Memory B cell (primary cell): ENCODE measurements around the gene EYA4.

ENCODE experiments used
- ATAC-seq: fragments of 150-1000 bp; cut with Tn5 transposase; 2 replicates; pipeline ENCODE4 v1.10.0; 2021; ENCODE audit warnings: low read depth, mild to moderate bottlenecking, moderate library complexity
- DNase-seq, 2 donors: peaks; one replicate each; pipeline ENCODE4 v3.0.0; 2022; ENCODE audit warnings: low spot score in 2 of 2
- H3K27ac Mint-ChIP-seq: one replicate; pipeline ENCODE4 v1.8.0; 2022; ENCODE audit warnings: mild to moderate bottlenecking, moderate library complexity, mixed read lengths
- H3K27me3 Mint-ChIP-seq: one replicate; pipeline ENCODE4 v1.8.0; 2022; ENCODE audit warnings: mixed read lengths
- H3K36me3 Mint-ChIP-seq: one replicate; pipeline ENCODE4 v1.8.0; 2022; ENCODE audit warnings: mild to moderate bottlenecking, mixed read lengths
- H3K4me1 Mint-ChIP-seq: one replicate; pipeline ENCODE4 v1.8.0; 2022; ENCODE audit warnings: mixed read lengths
- H3K4me3 Mint-ChIP-seq: one replicate; pipeline ENCODE4 v1.8.0; 2022; ENCODE audit warnings: mild to moderate bottlenecking, moderate library complexity, mixed read lengths
- H3K9me3 Mint-ChIP-seq: one replicate; pipeline ENCODE4 v1.8.0; 2022; ENCODE audit warnings: mixed read lengths

Gene EYA4

GRCh38 chr6:133227344-133227743 lies 13.8 kb upstream of the EYA4 start:
- Mint-ChIP-seq H3K9me3 (peaks cover 2% of the 10 kb centered on the region), H3K36me3 (no peaks in the 10 kb centered on the region), H3K4me3 (no peak overlapping the region), H3K4me1 (no peaks in the 10 kb centered on the region), H3K27ac (no peak overlapping the region), H3K27me3 (no peaks in the 10 kb centered on the region)
- DNase-seq (no peak), ATAC-seq (no peak)

- no peak overlapping the region for H3K4me3 Mint-ChIP-seq
- peaks cover 8% of the 10 kb centered on the region for H3K9me3 Mint-ChIP-seq
- ATAC-seq, result no peak
- H3K27ac Mint-ChIP-seq, result no peak overlapping the region
- H3K27me3 Mint-ChIP-seq, result no peaks in the 10 kb centered on the region
- H3K4me1 Mint-ChIP-seq, result no peaks in the 10 kb centered on the region
- no peaks in the 10 kb centered on the region for H3K36me3 Mint-ChIP-seq
- DNase-seq, result no peak
Observed at GRCh38 chr6:133230052-133230451, 11.1 kb upstream of the EYA4 start.

GRCh38 chr6:133235221-133235620 lies 5.9 kb upstream of the EYA4 start:
- Mint-ChIP-seq H3K27me3 (peaks cover 6% of the 10 kb centered on the region), H3K36me3 (no peaks in the 10 kb centered on the region), H3K27ac (no peak overlapping the region), H3K9me3 (peaks cover 8% of the 10 kb centered on the region), H3K4me1 (no peaks in the 10 kb centered on the region), H3K4me3 (no peak overlapping the region)
- no peak for DNase-seq
- ATAC-seq, result no peak

GRCh38 chr6:133236932-133237331 lies 4.2 kb upstream of the EYA4 start:
- peaks cover 6% of the 10 kb centered on the region for H3K9me3 Mint-ChIP-seq

GRCh38 chr6:133240511-133241085 lies 559 bp upstream of the EYA4 start:
- ATAC-seq (no peak), DNase-seq (no peak)
- Mint-ChIP-seq H3K9me3 (no peaks in the 10 kb centered on the region), H3K36me3 (no peaks in the 10 kb centered on the region), H3K4me1 (peaks cover 14% of the 10 kb centered on the region), H3K27ac (no peak overlapping the region), H3K27me3 (peaks cover 16% of the 10 kb centered on the region), H3K4me3 (peak overlapping the region; percentile 5)

More at GRCh38 chr6:133236932-133237331, 4.2 kb upstream of the EYA4 start:
- DNase-seq (no peak), ATAC-seq (no peak)
- H3K4me1 Mint-ChIP-seq, result peaks cover under 1% of the 10 kb centered on the region
- no peak overlapping the region for H3K4me3 Mint-ChIP-seq
- no peaks in the 10 kb centered on the region for H3K36me3 Mint-ChIP-seq
- no peak overlapping the region for H3K27ac Mint-ChIP-seq
- peaks cover 10% of the 10 kb centered on the region for H3K27me3 Mint-ChIP-seq

GRCh38 chr6:133241901-133242636 lies 912 bp downstream of the EYA4 start:
- Mint-ChIP-seq H3K36me3 (no peaks in the 10 kb centered on the region), H3K27me3 (peaks cover 14% of the 10 kb centered on the region), H3K4me3 (peak overlapping the region; percentile 53), H3K4me1 (peaks cover 14% of the 10 kb centered on the region), H3K9me3 (no peaks in the 10 kb centered on the region), H3K27ac (no peak overlapping the region)
- DNase-seq (no peak), ATAC-seq (no peak)

GRCh38 chr6:133242637-133243585 lies 1.8 kb downstream of the EYA4 start:
- H3K27ac Mint-ChIP-seq, result no peak overlapping the region
- no peak for ATAC-seq
- no peaks in the 10 kb centered on the region for H3K36me3 Mint-ChIP-seq
- no peaks in the 10 kb centered on the region for H3K9me3 Mint-ChIP-seq
- peaks cover 14% of the 10 kb centered on the region for H3K27me3 Mint-ChIP-seq
- H3K4me3 Mint-ChIP-seq, result no peak overlapping the region
- peaks cover 14% of the 10 kb centered on the region for H3K4me1 Mint-ChIP-seq
- no peak for DNase-seq

- DNase-seq, result no peak
- Mint-ChIP-seq H3K27ac (no peak overlapping the region), H3K36me3 (no peaks in the 10 kb centered on the region), H3K9me3 (no peaks in the 10 kb centered on the region), H3K27me3 (peaks cover 12% of the 10 kb centered on the region), H3K4me1 (peaks cover 14% of the 10 kb centered on the region), H3K4me3 (no peak overlapping the region)
- no peak for ATAC-seq
Observed at GRCh38 chr6:133243723-133244305, 2.7 kb downstream of the EYA4 start.

GRCh38 chr6:133244519-133244918 lies 3.4 kb downstream of the EYA4 start:
- H3K9me3 Mint-ChIP-seq, result no peaks in the 10 kb centered on the region
- peaks cover 14% of the 10 kb centered on the region for H3K4me1 Mint-ChIP-seq
- H3K27me3 Mint-ChIP-seq, result peaks cover 14% of the 10 kb centered on the region
- no peaks in the 10 kb centered on the region for H3K36me3 Mint-ChIP-seq
- no peak overlapping the region for H3K4me3 Mint-ChIP-seq
- ATAC-seq (no peak), DNase-seq (no peak)
- no peak overlapping the region for H3K27ac Mint-ChIP-seq

- DNase-seq, result no peak
- Mint-ChIP-seq H3K36me3 (no peaks in the 10 kb centered on the region), H3K9me3 (no peaks in the 10 kb centered on the region), H3K4me1 (peaks cover 14% of the 10 kb centered on the region), H3K27ac (no peak overlapping the region), H3K4me3 (no peak overlapping the region), H3K27me3 (peaks cover 17% of the 10 kb centered on the region)
- no peak for ATAC-seq
Observed at GRCh38 chr6:133245007-133245406, 3.9 kb downstream of the EYA4 start.

- H3K36me3 Mint-ChIP-seq, result no peaks in the 10 kb centered on the region
- no peak overlapping the region for H3K27ac Mint-ChIP-seq
- ATAC-seq (no peak), DNase-seq (no peak)
- H3K27me3 Mint-ChIP-seq, result peaks cover 13% of the 10 kb centered on the region
- no peaks in the 10 kb centered on the region for H3K9me3 Mint-ChIP-seq
- H3K4me1 Mint-ChIP-seq, result peaks cover 14% of the 10 kb centered on the region
- no peak overlapping the region for H3K4me3 Mint-ChIP-seq
Observed at GRCh38 chr6:133245422-133245903, 4.3 kb downstream of the EYA4 start.

GRCh38 chr6:133247581-133247980 lies 6.4 kb downstream of the EYA4 start:
- DNase-seq, result no peak
- Mint-ChIP-seq H3K27me3 (peaks cover 9% of the 10 kb centered on the region), H3K4me1 (peaks cover 9% of the 10 kb centered on the region), H3K36me3 (no peaks in the 10 kb centered on the region), H3K4me3 (no peak overlapping the region), H3K27ac (no peak overlapping the region), H3K9me3 (no peaks in the 10 kb centered on the region)
- no peak for ATAC-seq

- H3K36me3 Mint-ChIP-seq, result no peaks in the 10 kb centered on the region
- H3K4me3 Mint-ChIP-seq, result no peak overlapping the region
- no peak overlapping the region for H3K27ac Mint-ChIP-seq
- peaks cover 6% of the 10 kb centered on the region for H3K27me3 Mint-ChIP-seq
- no peak for DNase-seq
- H3K9me3 Mint-ChIP-seq, result no peaks in the 10 kb centered on the region
- peaks cover 2% of the 10 kb centered on the region for H3K4me1 Mint-ChIP-seq
- no peak for ATAC-seq
Observed at GRCh38 chr6:133248241-133249001, 7.3 kb downstream of the EYA4 start.
